ENCODE results near the gene HMGCR. TPM values are rescaled to one million over a fixed set of nuclear protein-coding genes. Genes with fewer than 3 reads are reported as not detected.

Gene HMGCR
- polyA plus RNA-seq, 2 of the 4 experiments (the other 2 are of a cell fraction): 25.9 to 35.0 TPM

- ChIA-PET CTCF (interaction anchor here (0.9 kb wide), 1 partner anchor 219 kb away, joined by 3 read pairs; no protein-coding TSS in a partner anchor), POLR2A (no interaction called here)
- no peak overlapping the region for H3K4me3 ChIP-seq
- no peak for FAIRE-seq
- 95% methylated on average over 12 of the region's 12 CpGs for WGBS (ENCODE audit: missing lambda C conversion rate)
- H3K4me2 ChIP-seq: no peak overlapping the region
- H3K27ac ChIP-seq: no peak overlapping the region
- no peaks in the 10 kb centered on the region for H3K9me3 ChIP-seq
- no peak for TF ChIP-seq GATA3 (IDR thresholded peaks at IDR 0.05; ENCODE audit: borderline replicate concordance)
- no peak for TF ChIP-seq CHD4 (IDR thresholded peaks at IDR 0.05; ENCODE audit: borderline replicate concordance)
- TF ChIP-seq RCOR1 (IDR thresholded peaks at IDR 0.05; ENCODE audit: low read depth, low read length): no peak
- TF ChIP-seq HDAC2 (IDR thresholded peaks at IDR 0.05): no peak
- TF ChIP-seq PHF8 (IDR thresholded peaks at IDR 0.05; ENCODE audit: borderline replicate concordance, low read depth): no peak
- no peak for TF ChIP-seq KDM5A (IDR thresholded peaks at IDR 0.05)
- no peak for TF ChIP-seq ELK1 (IDR thresholded peaks at IDR 0.05; ENCODE audit: low read depth, low read length)
- no peak for TF ChIP-seq ATOH8 (CRISPR knock-in tag; IDR thresholded peaks at IDR 0.05; ENCODE audit: low read depth)
- no peak for TF ChIP-seq MYC (IDR thresholded peaks at IDR 0.05; ENCODE audit: borderline replicate concordance, low read length)
- TF ChIP-seq POLR2A (IDR thresholded peaks at IDR 0.05; ENCODE audit: low read length): no peak
- TF ChIP-seq SMC3 (IDR thresholded peaks at IDR 0.05): no peak
- TF ChIP-seq RFX5 (IDR thresholded peaks at IDR 0.05): no peak
- TF ChIP-seq FOSB (CRISPR knock-in tag; IDR thresholded peaks at IDR 0.05): no peak
- TF ChIP-seq EHF (CRISPR knock-in tag; IDR thresholded peaks at IDR 0.05): no peak
- TF ChIP-seq RARB (CRISPR knock-in tag; IDR thresholded peaks at IDR 0.05): no peak
- no peak for TF ChIP-seq ZSCAN20 (CRISPR knock-in tag; IDR thresholded peaks at IDR 0.05)
- TF ChIP-seq BCL3 (IDR thresholded peaks at IDR 0.05): no peak
- DNase-seq (ENCODE audit: low read depth in 1 of 2, low spot score in 1 of 2): no peak
- H3K4me1 ChIP-seq: no peaks in the 10 kb centered on the region
- ATAC-seq: no peak
Observed at GRCh38 chr5:75374394-75374814, 37.4 kb downstream of the HMGCR start.

- CTCF ChIA-PET: interaction anchor here (0.9 kb wide), 2 partner anchors 17 to 218 kb away, joined by 3 read pairs; no protein-coding TSS in a partner anchor
- POLR2A ChIA-PET: no interaction called here
Observed at GRCh38 chr5:75375414-75375813, 38.4 kb downstream of the HMGCR start.

GRCh38 chr5:75380099-75380498 is 43.1 kb downstream of the HMGCR start:
- no peak for ATAC-seq
- Histone ChIP-seq H3K4me1 (no peaks in the 10 kb centered on the region), H3K27ac (no peak overlapping the region), H3K9me3 (no peaks in the 10 kb centered on the region), H3K4me2 (no peak overlapping the region), H3K4me3 (no peak overlapping the region)
- no peak for FAIRE-seq
- POLR2A ChIA-PET: no interaction called here
- 93% methylated on average over 1 of the region's 1 CpG for WGBS (ENCODE audit: missing lambda C conversion rate)
- DNase-seq (ENCODE audit: low read depth in 1 of 2, low spot score in 1 of 2): no peak
- CTCF ChIA-PET: interaction anchor here (0.6 to 3.0 kb wide), 3 partner anchors 10 to 144 kb away, joined by 3 to 6 read pairs (median 4); partner anchors contain the start of gene ANKRD31
- TF ChIP-seq ESRRA (IDR thresholded peaks at IDR 0.05; ENCODE audit: borderline replicate concordance, low read length) (no peak), PHF8 (IDR thresholded peaks at IDR 0.05; ENCODE audit: borderline replicate concordance, low read depth) (no peak), HOXA7 (CRISPR knock-in tag; IDR thresholded peaks at IDR 0.05) (no peak), BCL3 (IDR thresholded peaks at IDR 0.05) (no peak), MAFK (IDR thresholded peaks at IDR 0.05; ENCODE audit: partially characterized antibody) (peak; percentile 49), EP300 (IDR thresholded peaks at IDR 0.05) (no peak), POLR2A (IDR thresholded peaks at IDR 0.05; ENCODE audit: low read length) (no peak)

More at GRCh38 chr5:75375414-75375813, 38.4 kb downstream of the HMGCR start:
- DNase-seq (ENCODE audit: low read depth in 1 of 2, low spot score in 1 of 2): no peak
- WGBS (ENCODE audit: missing lambda C conversion rate): 94% methylated on average over 4 of the region's 4 CpGs
- Histone ChIP-seq H3K4me1 (no peaks in the 10 kb centered on the region), H3K9me3 (no peaks in the 10 kb centered on the region), H3K4me3 (no peak overlapping the region), H3K27ac (no peak overlapping the region), H3K4me2 (no peak overlapping the region)
- FAIRE-seq: no peak
- TF ChIP-seq HOXA7 (CRISPR knock-in tag; IDR thresholded peaks at IDR 0.05) (no peak), ZC3H11A (IDR thresholded peaks at IDR 0.05) (peak; percentile 52)
- ATAC-seq: no peak

Data from A549 (cell line).